GM12878 (cell line): ENCODE data around the gene ITGB2. TPM values are rescaled to one million over a fixed set of nuclear protein-coding genes. Genes with fewer than 3 reads are reported as not detected.
A peak's percentile ranks its signal among the peaks of the same experiment; 100 is the strongest.

Experiments
- ATAC-seq: fragments of 200-7000 bp; cut with Tn5 transposase; 3 replicates; pipeline ENCODE4 v1.9.1; 2020; ENCODE audit warnings: mild to moderate bottlenecking, moderate library complexity
- BruUV-seq: library from RNA; stranded (reverse); fragments of 400-500 nt; replicated peaks from 2 replicates; lab custom pipeline; 2021; lab: Mats Ljungman, UMichigan
- CTCF ChIA-PET: fragments of 300-600 bp; sonication (Branson Sonifier 250); formaldehyde crosslinking; extraction: SDS; loops from one replicate; lab custom pipeline; 2021; ENCODE audit warnings: inconsistent platforms; lab: Yijun Ruan, JAX
- POLR2A ChIA-PET: fragments of 350-600 bp; formaldehyde crosslinking; extraction: SDS; loops from one replicate; lab custom pipeline; 2021; ENCODE audit warnings: inconsistent platforms; lab: Charles Lee
- RAD21 ChIA-PET: fragments of 300-600 bp; sonication (Branson Sonifier 250); formaldehyde crosslinking; loops from one replicate; lab custom pipeline; 2023; ENCODE audit warnings: antibody characterized with exemption; ENCODE audit not compliant: unreplicated experiment; lab: Charles Lee
- SMC1A ChIA-PET: fragments of 300-600 bp; sonication (Branson Sonifier 250); formaldehyde crosslinking; loops from one replicate; lab custom pipeline; 2023; ENCODE audit not compliant: unreplicated experiment, uncharacterized antibody; lab: Charles Lee
- DNase-seq: peaks from one replicate; pipeline ENCODE4 v3.0.0-alpha.2; 2011; ENCODE audit warnings: low read depth, low spot score
- FAIRE-seq: peaks from 3 replicates; lab custom pipeline; 2011; peaks lifted over from hg19 to GRCh38; lab: Jason Lieb, UNC
- H2AFZ ChIP-seq: 2 replicates; pipeline ENCODE4 v1.6.0; 2011; ENCODE audit warnings: low read depth, low read length, control low read depth; ENCODE audit not compliant: control insufficient read depth
- H3K27ac ChIP-seq: 2 replicates; pipeline ENCODE4 v1.5.1; 2011; ENCODE audit warnings: control low read depth; ENCODE audit not compliant: control insufficient read depth, insufficient read depth
- H3K27me3 ChIP-seq, 2 experiments: replicated peaks in 1 of 2; 2 replicates each; pipeline versions ENCODE4 v1.6.0 to v1.6.1; 2011; ENCODE audit warnings: low read length in 1 of 2; ENCODE audit not compliant: control insufficient read depth in 2 of 2, insufficient read depth in 2 of 2
- H3K36me3 ChIP-seq, 2 experiments: 2 replicates each; pipeline ENCODE4 v1.5.1; 2011; ENCODE audit warnings: low read length in 1 of 2; ENCODE audit not compliant: control insufficient read depth in 2 of 2, insufficient read depth in 2 of 2
- H3K4me1 ChIP-seq: 2 replicates; pipeline ENCODE4 v1.6.1; 2011; ENCODE audit warnings: mild to moderate bottlenecking, low read length, moderate library complexity, mixed read lengths; ENCODE audit not compliant: control insufficient read depth, insufficient read depth
- H3K4me2 ChIP-seq: 2 replicates; pipeline ENCODE4 v1.6.0; 2011; ENCODE audit warnings: control low read depth; ENCODE audit not compliant: control insufficient read depth, insufficient read depth
- H3K4me3 ChIP-seq: fragments of 200-600 bp; sonication (generic); 2 replicates; pipeline ENCODE4 v1.5.1; 2016
- H3K79me2 ChIP-seq: 2 replicates; pipeline ENCODE4 v1.6.0; 2011; ENCODE audit warnings: low read length; ENCODE audit not compliant: control insufficient read depth, insufficient read depth
- H3K9ac ChIP-seq: 2 replicates; pipeline ENCODE4 v1.8.0; 2011; ENCODE audit warnings: low read length, control low read depth, mixed read lengths; ENCODE audit not compliant: control insufficient read depth, insufficient read depth
- H3K9me3 ChIP-seq: replicated peaks from 3 replicates; pipeline ENCODE4 v1.5.1; 2011; ENCODE audit warnings: mild to moderate bottlenecking, low read length; ENCODE audit not compliant: control insufficient read depth, insufficient read depth
- H4K20me1 ChIP-seq: 2 replicates; pipeline ENCODE4 v1.6.0; 2011; ENCODE audit not compliant: control insufficient read depth, insufficient read depth
- ATF7 ChIP-seq: fragments of 450-650 bp; IDR thresholded peaks from 2 replicates; pipeline ENCODE4 v1.6.1; 2016; ENCODE audit warnings: low read depth, mild to moderate bottlenecking
- EGR1 ChIP-seq, 2 experiments: IDR thresholded peaks; 1 replicate in 1 of 2; 2 replicates in 1 of 2; pipeline ENCODE4 v1.6.1; 2011 to 2012; ENCODE audit warnings: low read depth in 2 of 2, low read length in 2 of 2, borderline replicate concordance in 1 of 2, mild to moderate bottlenecking in 1 of 2, moderate library complexity in 1 of 2
- HDGF ChIP-seq: fragments of 450-650 bp; IDR thresholded peaks from 2 replicates; pipeline ENCODE4 v1.6.1; 2016; ENCODE audit warnings: antibody characterized with exemption
- IKZF1 ChIP-seq: fragments of 450-650 bp; conservative IDR thresholded peaks from 2 replicates; pipeline ENCODE4 v1.6.1; 2017; ENCODE audit warnings: antibody characterized with exemption, mild to moderate bottlenecking
- MYB ChIP-seq: fragments of 150-350 bp; IDR thresholded peaks from 2 replicates; pipeline ENCODE4 v1.6.1; 2014; ENCODE audit warnings: mild to moderate bottlenecking, low read depth, low read length, borderline replicate concordance
- NKRF ChIP-seq: fragments of 450-650 bp; conservative IDR thresholded peaks from 2 replicates; pipeline ENCODE4 v1.6.1; 2017; ENCODE audit warnings: mild to moderate bottlenecking, moderate library complexity
- RB1 ChIP-seq: fragments of 450-650 bp; formaldehyde crosslinking; IDR thresholded peaks from 2 replicates; pipeline ENCODE4 v1.6.1; 2017; ENCODE audit warnings: mild to moderate bottlenecking, borderline replicate concordance
- RELA ChIP-seq: fragments of 450-650 bp; IDR thresholded peaks from 2 replicates; pipeline ENCODE4 v1.8.0; 2014; ENCODE audit warnings: borderline replicate concordance; ENCODE audit not compliant: partially characterized antibody
- RUNX3 ChIP-seq: IDR thresholded peaks from 2 replicates; pipeline ENCODE4 v1.6.1; 2012; ENCODE audit warnings: low read length, inconsistent platforms
- SIN3A ChIP-seq: IDR thresholded peaks from 2 replicates; pipeline ENCODE4 v1.6.1; 2012; ENCODE audit warnings: low read depth, low read length, improper control_type of control experiment
- SMC3 ChIP-seq: IDR thresholded peaks from 2 replicates; pipeline ENCODE4 v1.6.1; 2011; ENCODE audit warnings: low read length, improper control_type of control experiment, borderline replicate concordance
- WGBS: methylation state at CpG from one replicate; pipeline ENCODE4 v1.1.6; 2016; ENCODE audit warnings: low lambda C conversion rate; ENCODE audit not compliant: insufficient replicate concordance, insufficient coverage; ENCODE audit errors: missing lambda C conversion rate; 5-methylcytosine and 5-hydroxymethylcytosine counted together
- in situ Hi-C: fragments of 300-500 bp; cut with MboI; formaldehyde crosslinking; loops from 9 replicates; pipeline ENCODE4 v1.14.3; 2018; ENCODE audit warnings: mixed read lengths
- intact Hi-C: fragments of 100-400 bp; cut with micrococcal nuclease; formaldehyde crosslinking; loops from one replicate; pipeline ENCODE4 v1.14.2; 2022; ENCODE audit not compliant: unreplicated experiment
- polyA plus RNA-seq, 11 experiments: library from polyadenylated mRNA; depleted of rRNA in 4 of 11; unstranded in 6 of 11; stranded (reverse) in 5 of 11; fragments of >200 nt; fragmentation: Nextera tagmentation in 4 of 11; fragmentation: Illumina TruSeq in 1 of 11; extraction: Ambion mirVana in 4 of 11; extraction: Trizol in 1 of 11; gene quantifications; 1 replicate in 1 of 11; 2 replicates in 10 of 11; pipeline versions ENCODE4 v1.2.1 to v1.2.3, GENCODE V29; 2011 to 2016; ENCODE audit warnings: inconsistent platforms in 2 of 11, missing spikeins in 2 of 11, low read depth in 1 of 11
- total RNA-seq, 4 experiments: library from RNA; depleted of rRNA in 3 of 4; stranded (reverse); fragments of >200 nt in 3 of 4; fragmentation: Illumina TruSeq in 1 of 4; extraction: Trizol in 1 of 4; gene quantifications; 2 replicates each; pipeline versions ENCODE4 v1.2.1 to v1.2.3, GENCODE V29; 2013 to 2021
- TF ChIP-seq, protein P1 (sequence below): fragments of 150-350 bp; IDR thresholded peaks from 2 replicates; pipeline ENCODE4 v1.6.1; 2016; ENCODE audit warnings: low read depth, low read length
- TF ChIP-seq, protein P2 (sequence below): fragments of 450-650 bp; IDR thresholded peaks from 2 replicates; pipeline ENCODE4 v1.6.1; 2016; ENCODE audit warnings: mild to moderate bottlenecking, moderate library complexity, borderline replicate concordance

Gene ITGB2
- total and polyA plus RNA-seq, 10 of the 15 experiments (the other 5 are each of a cell fraction or from before 2014, with no cell fraction given), result 8.0 to 172 (median 58.9) TPM

- POLR2A ChIA-PET, result interaction anchor here (0.6 kb wide), 1 partner anchor 226 kb away, joined by 5 read pairs; no protein-coding TSS in a partner anchor
- Histone ChIP-seq H4K20me1 (no peaks in the 10 kb centered on the region), H3K27me3 (no peaks in the 10 kb centered on the region; a peak in 2 of 4 replicates), H2AFZ (peak overlapping the region; percentile 61), H3K27ac (no peak overlapping the region), H3K36me3 (peaks cover 0 to 12% of the 10 kb centered on the region in 2 experiments; a peak in 2 of 4 replicates), H3K4me2 (peak overlapping the region; percentile 79), H3K4me3 (peak overlapping the region; percentile 47; the same call in 1 of the 2 replicates), H3K4me1 (no peaks in the 10 kb centered on the region; the same call in 1 of the 2 replicates), H3K9ac (no peak overlapping the region), H3K9me3 (no peaks in the 10 kb centered on the region), H3K79me2 (no peaks in the 10 kb centered on the region)
- FAIRE-seq, result no peak
- SMC1A ChIA-PET, result interaction anchor here (0.9 kb wide), 1 partner anchor 36 kb away, joined by 3 read pairs; no protein-coding TSS in a partner anchor
- peak; percentile 83 for ATAC-seq
- CTCF ChIA-PET, result interaction anchor here (1.0 to 1.7 kb wide), 4 partner anchors 11 to 96 kb away, joined by 3 to 5 read pairs (median 3); partner anchors contain the start of gene PTTG1IP
- intact Hi-C loops (no loop called here), in situ Hi-C loops (no loop called here)
- BruUV-seq, result no TSS peak
- RAD21 ChIA-PET, result no interaction called here
- 12% methylated on average over 34 of the region's 34 CpGs for WGBS
- DNase-seq, result no peak
- TF ChIP-seq SIN3A (no peak), RUNX3 (0 out of 2 replicates have a peak, but pooled peaks have one; percentile 5), MYB (no peak), ATF7 (no peak), RELA (no peak), NKRF (0 out of 2 replicates have a peak, but pooled peaks have one; percentile 21), HDGF (no peak), EGR1 (IDR thresholded peaks at IDR 0.05; ENCODE audit: borderline replicate concordance in 1 of 2, low read depth in 2 of 2, low read length in 2 of 2) (0 out of 3 replicates have a peak, but pooled peaks of 1 of the 2 experiments have one; percentile 17), RB1 (no peak), IKZF1 (peak; percentile 60; the same call in 1 of the 2 replicates), SMC3 (no peak)
- TF ChIP-seq, protein P1, sequence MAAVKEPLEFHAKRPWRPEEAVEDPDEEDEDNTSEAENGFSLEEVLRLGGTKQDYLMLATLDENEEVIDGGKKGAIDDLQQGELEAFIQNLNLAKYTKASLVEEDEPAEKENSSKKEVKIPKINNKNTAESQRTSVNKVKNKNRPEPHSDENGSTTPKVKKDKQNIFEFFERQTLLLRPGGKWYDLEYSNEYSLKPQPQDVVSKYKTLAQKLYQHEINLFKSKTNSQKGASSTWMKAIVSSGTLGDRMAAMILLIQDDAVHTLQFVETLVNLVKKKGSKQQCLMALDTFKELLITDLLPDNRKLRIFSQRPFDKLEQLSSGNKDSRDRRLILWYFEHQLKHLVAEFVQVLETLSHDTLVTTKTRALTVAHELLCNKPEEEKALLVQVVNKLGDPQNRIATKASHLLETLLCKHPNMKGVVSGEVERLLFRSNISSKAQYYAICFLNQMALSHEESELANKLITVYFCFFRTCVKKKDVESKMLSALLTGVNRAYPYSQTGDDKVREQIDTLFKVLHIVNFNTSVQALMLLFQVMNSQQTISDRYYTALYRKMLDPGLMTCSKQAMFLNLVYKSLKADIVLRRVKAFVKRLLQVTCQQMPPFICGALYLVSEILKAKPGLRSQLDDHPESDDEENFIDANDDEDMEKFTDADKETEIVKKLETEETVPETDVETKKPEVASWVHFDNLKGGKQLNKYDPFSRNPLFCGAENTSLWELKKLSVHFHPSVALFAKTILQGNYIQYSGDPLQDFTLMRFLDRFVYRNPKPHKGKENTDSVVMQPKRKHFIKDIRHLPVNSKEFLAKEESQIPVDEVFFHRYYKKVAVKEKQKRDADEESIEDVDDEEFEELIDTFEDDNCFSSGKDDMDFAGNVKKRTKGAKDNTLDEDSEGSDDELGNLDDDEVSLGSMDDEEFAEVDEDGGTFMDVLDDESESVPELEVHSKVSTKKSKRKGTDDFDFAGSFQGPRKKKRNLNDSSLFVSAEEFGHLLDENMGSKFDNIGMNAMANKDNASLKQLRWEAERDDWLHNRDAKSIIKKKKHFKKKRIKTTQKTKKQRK, result no peak
- TF ChIP-seq, protein P2, sequence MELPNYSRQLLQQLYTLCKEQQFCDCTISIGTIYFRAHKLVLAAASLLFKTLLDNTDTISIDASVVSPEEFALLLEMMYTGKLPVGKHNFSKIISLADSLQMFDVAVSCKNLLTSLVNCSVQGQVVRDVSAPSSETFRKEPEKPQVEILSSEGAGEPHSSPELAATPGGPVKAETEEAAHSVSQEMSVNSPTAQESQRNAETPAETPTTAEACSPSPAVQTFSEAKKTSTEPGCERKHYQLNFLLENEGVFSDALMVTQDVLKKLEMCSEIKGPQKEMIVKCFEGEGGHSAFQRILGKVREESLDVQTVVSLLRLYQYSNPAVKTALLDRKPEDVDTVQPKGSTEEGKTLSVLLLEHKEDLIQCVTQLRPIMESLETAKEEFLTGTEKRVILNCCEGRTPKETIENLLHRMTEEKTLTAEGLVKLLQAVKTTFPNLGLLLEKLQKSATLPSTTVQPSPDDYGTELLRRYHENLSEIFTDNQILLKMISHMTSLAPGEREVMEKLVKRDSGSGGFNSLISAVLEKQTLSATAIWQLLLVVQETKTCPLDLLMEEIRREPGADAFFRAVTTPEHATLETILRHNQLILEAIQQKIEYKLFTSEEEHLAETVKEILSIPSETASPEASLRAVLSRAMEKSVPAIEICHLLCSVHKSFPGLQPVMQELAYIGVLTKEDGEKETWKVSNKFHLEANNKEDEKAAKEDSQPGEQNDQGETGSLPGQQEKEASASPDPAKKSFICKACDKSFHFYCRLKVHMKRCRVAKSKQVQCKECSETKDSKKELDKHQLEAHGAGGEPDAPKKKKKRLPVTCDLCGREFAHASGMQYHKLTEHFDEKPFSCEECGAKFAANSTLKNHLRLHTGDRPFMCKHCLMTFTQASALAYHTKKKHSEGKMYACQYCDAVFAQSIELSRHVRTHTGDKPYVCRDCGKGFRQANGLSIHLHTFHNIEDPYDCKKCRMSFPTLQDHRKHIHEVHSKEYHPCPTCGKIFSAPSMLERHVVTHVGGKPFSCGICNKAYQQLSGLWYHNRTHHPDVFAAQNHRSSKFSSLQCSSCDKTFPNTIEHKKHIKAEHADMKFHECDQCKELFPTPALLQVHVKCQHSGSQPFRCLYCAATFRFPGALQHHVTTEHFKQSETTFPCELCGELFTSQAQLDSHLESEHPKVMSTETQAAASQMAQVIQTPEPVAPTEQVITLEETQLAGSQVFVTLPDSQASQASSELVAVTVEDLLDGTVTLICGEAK, result no peak
Observed at GRCh38 chr21:44845418-44846223, 75.1 kb downstream of the ITGB2 start.
